GM19238 (cell line): ENCODE results near the gene SRRM4.
"Not testable (repeated sequence)": the region's sequence is repeated elsewhere in the genome, so short reads cannot be mapped to it uniquely, and the experiment has no call there.

Source experiments
- DNase-seq: peaks from one replicate; pipeline ENCODE4 v3.0.0; 2011; ENCODE audit warnings: low spot score; ENCODE audit not compliant: insufficient read length

SRRM4 gene

GRCh38 chr12:119008691-119009221 lies 27.4 kb downstream of the SRRM4 start:
- DNase-seq: no peak

- no peak for DNase-seq
These were observed 29.9 kb downstream of the SRRM4 start for GRCh38 chr12:119011231-119011630.

- no peak for DNase-seq
These were observed 30.8 kb downstream of the SRRM4 start for GRCh38 chr12:119012179-119012578.

- no peak for DNase-seq
These were observed 31.7 kb downstream of the SRRM4 start for GRCh38 chr12:119013023-119013422.

GRCh38 chr12:119014368-119014767 lies 33.0 kb downstream of the SRRM4 start:
- DNase-seq: no peak

GRCh38 chr12:119016715-119017114 lies 35.4 kb downstream of the SRRM4 start:
- DNase-seq: no peak

- no peak for DNase-seq
These were observed 37.8 kb downstream of the SRRM4 start for GRCh38 chr12:119019166-119019565.

- no peak for DNase-seq
These were observed 39.3 kb downstream of the SRRM4 start for GRCh38 chr12:119020406-119021360.

- DNase-seq: no peak
These were observed 43.0 kb downstream of the SRRM4 start for GRCh38 chr12:119024356-119024755.

- no peak for DNase-seq
These were observed 44.4 kb downstream of the SRRM4 start for GRCh38 chr12:119025786-119026185.

GRCh38 chr12:119033332-119033731 lies 52.0 kb downstream of the SRRM4 start:
- not testable (repeated sequence) for DNase-seq

- DNase-seq: peak; percentile 17
These were observed 55.8 kb downstream of the SRRM4 start for GRCh38 chr12:119036878-119037825.

GRCh38 chr12:119044094-119044493 lies 62.8 kb downstream of the SRRM4 start:
- DNase-seq: no peak

GRCh38 chr12:119047641-119048040 lies 66.3 kb downstream of the SRRM4 start:
- no peak for DNase-seq

GRCh38 chr12:119050663-119051062 lies 69.3 kb downstream of the SRRM4 start:
- DNase-seq: no peak

- DNase-seq: no peak
These were observed 70.1 kb downstream of the SRRM4 start for GRCh38 chr12:119051474-119051873.

GRCh38 chr12:119052001-119052400 lies 70.7 kb downstream of the SRRM4 start:
- no peak for DNase-seq

- no peak for DNase-seq
These were observed 74.6 kb downstream of the SRRM4 start for GRCh38 chr12:119055977-119056376.

- DNase-seq: peak; percentile 5
These were observed 79.8 kb downstream of the SRRM4 start for GRCh38 chr12:119060847-119061796.

- DNase-seq: no peak
These were observed 87.0 kb downstream of the SRRM4 start for GRCh38 chr12:119068129-119068856.
